Stimulated activated CD4-positive, alpha-beta T cell treated with anti-CD3 and anti-CD28 coated beads, Interleukin-2, amount 100 ng/mL, for 48 hours (primary cell): ENCODE measurements around the gene BEAN1.
A peak's percentile ranks its signal among the peaks of the same experiment; 100 is the strongest.

Source experiments
- DNase-seq, 2 donors: peaks; one replicate each; pipeline ENCODE4 v3.0.0-alpha.2; 2020

BEAN1 gene

GRCh38 chr16:66397736-66398433 lies 29.2 kb upstream of the BEAN1 start:
- no peak for DNase-seq

- DNase-seq = no peak
Observed at GRCh38 chr16:66399031-66399430, 28.1 kb upstream of the BEAN1 start.

DNA sequence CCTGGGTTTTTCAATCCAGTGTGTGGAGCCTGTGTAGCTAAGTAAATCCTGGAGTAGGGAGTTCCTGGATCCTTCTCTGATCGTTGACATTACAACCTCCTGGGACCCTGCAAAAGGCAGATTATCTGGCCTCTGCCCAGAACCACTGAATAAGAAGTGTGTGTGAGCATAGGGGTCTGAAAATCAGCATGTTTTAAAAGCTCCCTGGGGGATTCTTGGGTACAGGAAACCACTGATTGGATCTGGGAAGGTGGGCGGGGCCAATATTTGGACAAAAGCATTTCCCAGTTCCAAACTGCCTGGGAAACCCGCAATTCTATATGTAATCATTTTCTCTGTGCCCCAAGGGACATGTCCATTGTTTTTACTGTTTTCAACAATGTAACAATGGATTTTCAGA lies 27.2 kb upstream of the BEAN1 start:
- DNase-seq = no peak

DNA sequence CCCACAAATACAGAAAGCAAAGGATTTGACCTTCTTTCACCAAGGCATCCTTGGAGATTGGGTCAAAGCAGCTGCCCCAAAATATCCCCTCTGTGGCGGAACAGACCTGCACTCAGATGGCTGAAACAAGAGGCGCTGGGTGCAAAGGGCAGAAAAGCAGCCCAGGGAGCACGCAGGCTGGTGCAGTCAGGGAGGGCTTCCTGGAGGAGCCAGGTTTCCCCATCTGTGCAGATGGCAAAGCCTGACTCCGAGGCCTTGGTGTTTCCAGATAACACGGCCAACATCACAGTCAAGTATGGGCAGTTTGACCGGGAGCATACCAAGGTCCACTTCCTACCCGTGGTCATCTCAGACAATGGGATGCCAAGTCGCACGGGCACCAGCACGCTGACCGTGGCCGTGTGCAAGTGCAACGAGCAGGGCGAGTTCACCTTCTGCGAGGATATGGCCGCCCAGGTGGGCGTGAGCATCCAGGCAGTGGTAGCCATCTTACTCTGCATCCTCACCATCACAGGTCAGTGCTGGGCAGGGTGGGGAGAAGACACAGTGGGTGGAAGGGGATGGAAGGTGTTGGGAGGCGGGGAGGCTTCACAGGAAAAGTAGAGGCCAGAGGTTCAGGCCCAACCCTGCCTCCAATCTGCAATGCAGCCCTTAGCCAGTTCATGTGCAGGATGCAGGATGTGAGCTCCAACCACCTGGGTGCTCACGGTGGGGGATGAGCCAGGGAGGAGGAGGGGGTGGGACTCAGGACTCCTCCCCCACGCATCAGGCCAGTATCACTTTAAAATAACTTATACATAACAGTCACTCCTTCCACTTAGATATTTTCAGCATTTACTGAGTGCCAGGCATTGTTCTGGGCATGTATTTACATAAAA lies 26.4 kb upstream of the BEAN1 start:
- DNase-seq = no peak

DNA sequence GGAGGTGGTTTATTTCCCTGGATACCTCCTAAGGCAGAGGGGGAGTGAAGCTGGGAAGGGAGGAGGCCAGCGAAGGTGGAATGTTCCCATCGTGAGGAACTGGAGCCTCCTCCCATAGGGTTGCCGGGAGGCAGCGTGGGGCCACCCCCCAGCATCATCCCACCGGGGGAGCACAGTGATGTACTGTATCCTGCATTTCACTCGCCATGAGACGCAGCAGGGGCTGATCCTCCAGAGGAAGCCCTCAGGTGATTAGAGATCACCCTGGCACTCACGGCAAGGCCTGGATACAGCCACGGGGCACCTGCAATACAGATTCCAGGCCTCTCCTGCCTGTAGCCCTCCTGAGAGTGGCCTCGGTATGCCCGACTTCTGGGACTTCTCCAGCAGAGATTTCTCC lies 25.5 kb upstream of the BEAN1 start:
- DNase-seq = no peak

- DNase-seq = no peak
Observed at GRCh38 chr16:66402166-66402565, 24.9 kb upstream of the BEAN1 start.

DNA sequence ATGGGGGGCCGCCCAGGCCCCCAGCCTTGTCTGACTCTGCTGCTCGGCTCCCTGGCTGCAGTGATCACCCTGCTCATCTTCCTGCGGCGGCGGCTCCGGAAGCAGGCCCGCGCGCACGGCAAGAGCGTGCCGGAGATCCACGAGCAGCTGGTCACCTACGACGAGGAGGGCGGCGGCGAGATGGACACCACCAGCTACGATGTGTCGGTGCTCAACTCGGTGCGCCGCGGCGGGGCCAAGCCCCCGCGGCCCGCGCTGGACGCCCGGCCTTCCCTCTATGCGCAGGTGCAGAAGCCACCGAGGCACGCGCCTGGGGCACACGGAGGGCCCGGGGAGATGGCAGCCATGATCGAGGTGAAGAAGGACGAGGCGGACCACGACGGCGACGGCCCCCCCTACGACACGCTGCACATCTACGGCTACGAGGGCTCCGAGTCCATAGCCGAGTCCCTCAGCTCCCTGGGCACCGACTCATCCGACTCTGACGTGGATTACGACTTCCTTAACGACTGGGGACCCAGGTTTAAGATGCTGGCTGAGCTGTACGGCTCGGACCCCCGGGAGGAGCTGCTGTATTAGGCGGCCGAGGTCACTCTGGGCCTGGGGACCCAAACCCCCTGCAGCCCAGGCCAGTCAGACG lies 24.4 kb upstream of the BEAN1 start:
- no peak for DNase-seq

DNA sequence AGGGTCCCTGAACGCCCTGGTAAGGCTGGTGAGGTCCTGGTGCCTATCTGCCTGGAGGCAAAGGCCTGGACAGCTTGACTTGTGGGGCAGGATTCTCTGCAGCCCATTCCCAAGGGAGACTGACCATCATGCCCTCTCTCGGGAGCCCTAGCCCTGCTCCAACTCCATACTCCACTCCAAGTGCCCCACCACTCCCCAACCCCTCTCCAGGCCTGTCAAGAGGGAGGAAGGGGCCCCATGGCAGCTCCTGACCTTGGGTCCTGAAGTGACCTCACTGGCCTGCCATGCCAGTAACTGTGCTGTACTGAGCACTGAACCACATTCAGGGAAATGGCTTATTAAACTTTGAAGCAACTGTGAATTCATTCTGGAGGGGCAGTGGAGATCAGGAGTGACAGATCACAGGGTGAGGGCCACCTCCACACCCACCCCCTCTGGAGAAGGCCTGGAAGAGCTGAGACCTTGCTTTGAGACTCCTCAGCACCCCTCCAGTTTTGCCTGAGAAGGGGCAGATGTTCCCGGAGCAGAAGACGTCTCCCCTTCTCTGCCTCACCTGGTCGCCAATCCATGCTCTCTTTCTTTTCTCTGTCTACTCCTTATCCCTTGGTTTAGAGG lies 23.5 kb upstream of the BEAN1 start:
- DNase-seq = no peak

- no peak for DNase-seq
Observed at GRCh38 chr16:66405057-66405783, 21.9 kb upstream of the BEAN1 start.

GRCh38 chr16:66406534-66407221 lies 20.4 kb upstream of the BEAN1 start:
- peak; percentile 90 to 92 for DNase-seq

DNA sequence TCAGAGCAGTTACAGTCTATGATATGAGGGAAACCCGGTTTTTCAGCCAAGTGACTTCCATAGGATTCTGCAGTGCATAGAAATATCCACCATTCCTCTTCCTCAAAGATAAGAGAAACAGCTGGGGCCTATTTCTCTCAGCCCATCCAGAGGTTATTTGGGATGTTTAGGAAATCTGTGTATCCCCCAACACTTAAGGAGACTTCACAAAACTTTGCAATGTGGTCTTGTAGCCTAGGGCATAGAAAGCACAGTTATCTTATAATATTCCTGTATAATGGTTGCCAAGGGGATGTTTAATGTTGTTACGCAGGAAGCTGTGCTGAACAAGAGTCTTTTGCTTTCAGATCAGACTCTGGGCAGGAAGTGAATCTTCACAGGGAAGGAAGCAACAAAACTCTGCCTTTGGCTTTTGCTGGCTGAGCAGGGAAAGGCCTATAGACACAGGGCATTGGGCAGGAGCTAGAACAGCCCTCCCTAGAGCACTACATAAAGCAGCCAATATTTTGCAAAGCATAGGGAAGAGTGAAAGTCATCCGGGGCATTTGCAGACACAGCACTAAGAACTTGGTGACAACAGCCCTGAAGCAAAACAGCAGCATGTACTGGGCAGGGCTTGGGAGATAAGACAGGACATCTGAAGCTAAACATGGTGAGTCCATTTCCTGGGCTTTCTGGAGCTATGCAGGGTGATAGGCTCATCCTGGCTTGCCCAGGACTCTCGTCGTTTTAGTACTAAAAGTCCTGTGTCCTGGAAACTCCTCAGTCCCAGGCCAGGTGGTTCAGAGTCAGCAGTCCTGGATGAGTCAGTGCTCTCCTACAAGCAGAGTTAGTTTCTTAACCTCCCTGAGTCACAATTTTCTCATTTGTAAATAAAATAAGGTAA lies 18.7 kb upstream of the BEAN1 start:
- no peak for DNase-seq

GRCh38 chr16:66409156-66409555 lies 17.9 kb upstream of the BEAN1 start:
- DNase-seq = no peak

DNA sequence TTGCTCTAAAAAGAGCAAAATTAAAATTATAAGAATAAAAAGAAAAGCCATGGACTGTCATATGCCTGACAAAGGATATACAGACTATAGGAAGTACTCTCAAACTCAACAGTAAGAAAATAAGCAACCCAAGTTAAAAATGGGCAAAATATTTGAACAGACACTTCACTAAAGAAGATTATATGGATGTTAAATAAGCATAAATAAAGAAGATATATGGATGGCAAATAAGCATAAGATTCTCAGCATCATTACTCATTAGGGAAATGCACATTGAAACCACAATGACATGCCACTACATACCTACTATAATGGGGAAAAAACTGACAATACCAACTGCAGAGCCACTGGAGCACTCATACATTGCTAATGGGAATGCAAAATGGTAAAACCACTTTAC lies 14.9 kb upstream of the BEAN1 start:
- no peak for DNase-seq

GRCh38 chr16:66414891-66415290 lies 12.2 kb upstream of the BEAN1 start:
- no peak for DNase-seq

GRCh38 chr16:66416136-66416535 lies 11.0 kb upstream of the BEAN1 start:
- no peak for DNase-seq

- no peak for DNase-seq
Observed at GRCh38 chr16:66416939-66417700, 10.0 kb upstream of the BEAN1 start.

GRCh38 chr16:66418165-66418962 lies 8.7 kb upstream of the BEAN1 start:
- no peak for DNase-seq

- DNase-seq = no peak
Observed at GRCh38 chr16:66419527-66419926, 7.6 kb upstream of the BEAN1 start.

DNA sequence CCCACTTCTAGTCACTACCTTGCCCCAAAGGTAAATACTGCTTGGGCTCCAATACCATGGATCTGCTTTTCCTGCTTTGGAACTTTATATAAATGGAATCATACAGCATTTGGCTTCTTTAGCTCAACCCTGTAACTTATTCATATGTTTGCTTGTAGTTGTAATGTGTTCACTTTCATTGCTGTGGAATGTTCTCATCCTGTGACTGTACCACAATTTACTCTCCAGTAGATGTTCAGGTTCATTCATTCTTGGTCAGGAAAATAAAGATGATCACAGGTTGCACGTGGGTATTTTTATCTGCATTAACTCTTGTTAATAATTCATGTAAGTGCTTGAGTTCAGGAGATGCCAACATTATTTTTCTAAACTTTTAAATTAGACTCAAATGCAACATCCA lies 6.7 kb upstream of the BEAN1 start:
- no peak for DNase-seq
